AG10803 (cell line): ENCODE data around the gene GPSM1.

Experiments used
- DNase-seq: peaks from one replicate; pipeline ENCODE4 v3.0.0; 2010; ENCODE audit warnings: low read depth
- H3K4me3 ChIP-seq: 2 replicates; pipeline ENCODE4 v1.5.1; 2011; ENCODE audit warnings: mild to moderate bottlenecking, low read length, control low read depth
- TF ChIP-seq, protein P1 (sequence below): conservative IDR thresholded peaks from 2 replicates; pipeline ENCODE4 v1.5.1; 2011; ENCODE audit warnings: mild to moderate bottlenecking, low read length, control low read depth, inconsistent platforms

GPSM1 gene

DNA sequence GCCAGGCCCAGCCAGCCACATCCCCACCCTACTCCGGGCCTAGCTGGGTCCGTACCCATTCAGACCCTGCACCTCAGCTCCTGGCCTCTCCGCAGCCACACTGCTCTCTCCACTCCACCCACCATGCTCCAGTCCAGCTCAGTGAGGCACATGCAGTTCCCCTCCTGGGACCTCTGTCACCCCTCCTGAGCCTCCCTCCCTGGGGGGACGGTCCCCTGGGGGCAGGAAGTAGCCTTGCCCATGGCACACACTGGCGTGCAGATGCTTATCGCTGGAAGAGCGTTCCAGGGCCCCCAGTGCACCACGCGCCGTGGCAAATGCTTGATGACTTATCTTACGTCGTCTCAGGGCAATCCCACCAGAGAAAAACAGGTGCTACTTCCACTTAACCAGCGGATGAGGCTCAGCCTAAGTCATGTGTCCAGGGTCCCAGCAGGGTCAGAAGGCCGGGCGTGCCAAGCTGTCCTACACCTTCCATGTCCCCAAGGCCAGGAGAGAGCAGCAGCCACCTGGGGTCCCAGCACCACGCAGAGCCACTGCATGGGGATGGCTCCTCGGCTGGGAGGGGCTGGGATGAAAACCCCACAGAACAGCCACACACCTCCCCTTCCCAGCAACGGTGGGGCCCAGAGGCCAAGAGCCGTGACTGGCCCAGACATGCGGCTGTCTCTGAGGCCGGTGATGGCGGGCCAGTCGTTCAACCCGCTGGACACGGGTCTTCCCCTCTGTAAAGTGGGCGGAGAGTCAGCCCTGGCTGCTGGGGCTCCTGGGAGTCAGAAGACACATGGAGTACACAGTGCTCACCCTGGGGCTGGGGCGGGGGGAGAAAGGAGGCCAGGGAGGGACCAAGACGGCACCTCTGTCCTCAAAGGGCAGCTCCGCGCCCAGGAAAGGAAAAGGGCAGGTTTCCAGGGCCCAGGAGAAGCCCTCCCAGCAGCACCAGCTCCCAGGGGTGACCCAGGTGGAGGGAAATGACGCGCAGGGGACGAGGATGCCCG, 20.8 kb upstream of the GPSM1 start:
- no peak for DNase-seq
- H3K4me3 ChIP-seq: no peak overlapping the region

DNA sequence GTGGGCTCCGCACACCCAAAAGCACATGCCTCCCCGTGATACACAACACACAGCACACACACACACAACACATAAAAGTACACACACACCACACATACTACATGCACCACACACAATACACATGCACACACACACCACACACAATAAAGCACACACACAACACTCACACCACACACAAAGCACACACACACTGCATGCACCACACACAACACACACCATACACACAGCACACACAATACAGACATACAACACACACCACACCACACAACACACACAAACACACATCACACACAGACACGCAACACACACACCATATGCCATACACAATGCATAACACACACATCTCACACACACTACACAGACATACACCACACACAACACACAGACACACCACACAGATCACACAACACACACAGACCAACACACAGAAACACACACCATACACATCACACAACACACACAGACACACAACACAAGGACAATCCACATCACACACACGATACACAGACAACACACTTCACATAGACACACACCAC, 20.1 kb upstream of the GPSM1 start:
- TF ChIP-seq, protein P1, sequence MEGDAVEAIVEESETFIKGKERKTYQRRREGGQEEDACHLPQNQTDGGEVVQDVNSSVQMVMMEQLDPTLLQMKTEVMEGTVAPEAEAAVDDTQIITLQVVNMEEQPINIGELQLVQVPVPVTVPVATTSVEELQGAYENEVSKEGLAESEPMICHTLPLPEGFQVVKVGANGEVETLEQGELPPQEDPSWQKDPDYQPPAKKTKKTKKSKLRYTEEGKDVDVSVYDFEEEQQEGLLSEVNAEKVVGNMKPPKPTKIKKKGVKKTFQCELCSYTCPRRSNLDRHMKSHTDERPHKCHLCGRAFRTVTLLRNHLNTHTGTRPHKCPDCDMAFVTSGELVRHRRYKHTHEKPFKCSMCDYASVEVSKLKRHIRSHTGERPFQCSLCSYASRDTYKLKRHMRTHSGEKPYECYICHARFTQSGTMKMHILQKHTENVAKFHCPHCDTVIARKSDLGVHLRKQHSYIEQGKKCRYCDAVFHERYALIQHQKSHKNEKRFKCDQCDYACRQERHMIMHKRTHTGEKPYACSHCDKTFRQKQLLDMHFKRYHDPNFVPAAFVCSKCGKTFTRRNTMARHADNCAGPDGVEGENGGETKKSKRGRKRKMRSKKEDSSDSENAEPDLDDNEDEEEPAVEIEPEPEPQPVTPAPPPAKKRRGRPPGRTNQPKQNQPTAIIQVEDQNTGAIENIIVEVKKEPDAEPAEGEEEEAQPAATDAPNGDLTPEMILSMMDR: no peak
- DNase-seq: no peak
- no peak overlapping the region for H3K4me3 ChIP-seq

More for the DNA sequence above, 20.8 kb upstream of the GPSM1 start:
- TF ChIP-seq, protein P1: no peak

DNA sequence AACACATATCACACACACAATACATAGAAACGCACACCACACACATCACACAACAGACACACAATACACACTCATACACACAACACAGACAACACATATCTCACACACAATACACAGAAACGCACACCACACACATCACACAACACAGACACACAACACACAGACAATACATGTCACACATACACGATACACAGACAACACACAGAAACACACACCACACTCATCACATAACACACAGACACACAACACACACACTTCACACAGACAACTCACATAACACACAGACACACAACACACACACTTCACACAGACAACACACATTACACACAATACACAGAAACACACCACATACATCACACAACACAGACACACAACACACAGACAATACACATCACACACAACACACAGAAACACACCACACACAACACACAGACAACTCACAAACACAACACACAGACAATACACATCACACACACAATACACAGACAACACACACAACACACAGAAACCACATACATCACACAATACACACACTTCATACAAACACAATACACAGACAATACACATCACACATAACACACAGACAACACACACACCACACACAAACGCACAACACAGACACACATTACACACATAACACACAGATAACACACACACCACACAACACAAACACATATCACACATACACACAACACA, 19.2 kb upstream of the GPSM1 start:
- TF ChIP-seq, protein P1: no peak
- H3K4me3 ChIP-seq: no peak overlapping the region
- DNase-seq: no peak

DNA sequence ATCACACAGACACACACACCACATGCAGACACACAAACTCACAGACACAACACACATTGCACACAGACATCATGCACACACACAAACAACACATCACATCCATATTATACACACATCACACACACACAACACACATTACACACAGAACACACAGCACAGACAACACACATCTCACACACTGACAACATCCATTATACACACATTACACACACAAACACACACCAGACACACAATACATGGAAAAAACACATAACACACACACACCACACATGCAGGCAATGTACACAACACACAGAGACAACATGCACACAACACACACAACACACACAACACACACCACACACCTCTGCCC, 18.7 kb upstream of the GPSM1 start:
- TF ChIP-seq, protein P1: no peak
- DNase-seq: no peak
- H3K4me3 ChIP-seq: no peak overlapping the region

DNA sequence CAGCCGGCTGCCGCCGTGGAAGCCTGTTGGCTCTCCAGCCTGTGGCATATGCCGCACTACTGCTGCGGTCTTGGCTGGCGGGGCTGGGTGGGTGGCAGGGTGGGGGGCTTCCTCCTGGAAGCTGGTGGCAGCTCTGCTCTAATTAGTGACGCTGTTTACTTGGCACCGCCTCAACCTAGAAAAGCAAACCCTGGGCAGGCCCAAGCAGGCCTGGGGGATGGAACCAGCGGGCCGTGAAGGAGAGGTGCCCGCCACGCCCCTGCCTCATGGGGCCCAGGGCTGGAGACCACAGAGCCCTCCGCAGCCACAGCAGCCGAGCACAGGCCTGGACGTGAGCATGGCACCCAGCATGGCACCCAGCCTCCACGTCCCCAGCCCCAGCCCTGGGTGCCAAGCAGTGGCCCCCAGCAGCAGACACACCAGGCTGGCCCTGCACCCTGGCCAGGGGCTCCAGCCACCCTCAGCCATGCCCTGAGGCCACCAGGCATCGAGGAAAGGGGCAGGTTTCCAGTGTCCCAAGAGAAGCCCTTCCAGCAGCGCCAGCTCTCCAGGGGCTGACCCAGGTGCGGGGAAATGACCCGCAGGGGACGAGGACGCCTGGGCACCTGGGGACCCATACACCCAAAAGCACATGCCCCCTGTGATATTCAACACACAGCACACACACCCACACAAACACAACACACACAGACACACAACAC, 18.1 kb upstream of the GPSM1 start:
- TF ChIP-seq, protein P1: no peak
- no peak overlapping the region for H3K4me3 ChIP-seq
- no peak for DNase-seq

DNA sequence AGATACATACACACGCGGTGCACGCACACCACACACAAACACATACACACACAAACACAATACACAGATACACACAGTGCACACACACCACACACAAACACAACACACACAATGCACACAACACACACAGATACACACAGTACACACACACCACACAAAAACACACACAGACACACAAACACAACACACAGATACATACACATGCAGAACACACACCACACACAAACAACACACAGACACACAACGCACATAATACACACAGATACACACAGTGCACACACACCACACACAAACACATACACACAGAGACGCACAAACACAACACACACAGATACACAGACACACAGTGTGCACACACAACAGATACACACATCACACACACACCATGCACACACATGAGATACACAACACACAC, 17.5 kb upstream of the GPSM1 start:
- H3K4me3 ChIP-seq: no peak overlapping the region
- no peak for DNase-seq
- TF ChIP-seq, protein P1: no peak
